Uterus (tissue), 4 donors: ENCODE results near the gene WNK1. TPM values are rescaled to one million over a fixed set of nuclear protein-coding genes. Genes with fewer than 3 reads are reported as not detected.
"Not testable (repeated sequence)": the region's sequence is repeated elsewhere in the genome, so short reads cannot be mapped to it uniquely, and the experiment has no call there.

ENCODE experiments used
- DNase-seq, 2 donors: peaks; one replicate each; pipeline ENCODE4 v3.0.0-alpha.2; 2019 to 2020
- H3K27ac ChIP-seq, 2 donors: fragments of 200-600 bp; sonication (generic); 1 replicate in 1 of 2; 2 replicates in 1 of 2; pipeline ENCODE4 v1.5.1; 2016 to 2018
- H3K27me3 ChIP-seq, 2 donors: fragments of 200-600 bp; sonication (generic); one replicate each; pipeline ENCODE4 v1.5.1; 2018 to 2019; ENCODE audit warnings: control low read depth in 1 of 2
- H3K36me3 ChIP-seq, 2 donors: fragments of 200-600 bp; sonication (generic); one replicate each; pipeline ENCODE4 v1.5.1; 2019; ENCODE audit warnings: control low read depth in 1 of 2
- H3K4me1 ChIP-seq, 2 donors: fragments of 200-600 bp; sonication (generic); one replicate each; pipeline ENCODE4 v1.5.1; 2018 to 2019; ENCODE audit warnings: control low read depth in 1 of 2
- H3K4me3 ChIP-seq, 2 donors: fragments of 200-600 bp; sonication (generic); 1 replicate in 1 of 2; 2 replicates in 1 of 2; pipeline ENCODE4 v1.5.1; 2018 to 2019; ENCODE audit warnings: mild to moderate bottlenecking in 1 of 2
- H3K9me3 ChIP-seq, 2 donors: fragments of 200-600 bp; sonication (generic); one replicate each; pipeline ENCODE4 v1.5.1; 2019; ENCODE audit warnings: control low read depth in 1 of 2
- POLR2A ChIP-seq, 2 donors: fragments of 450-650 bp; IDR thresholded peaks; one replicate each; pipeline ENCODE4 v1.6.1; 2016; ENCODE audit warnings: antibody characterized with exemption in 2 of 2, mild to moderate bottlenecking in 1 of 2, moderate library complexity in 1 of 2
- intact Hi-C: fragments of 100-400 bp; cut with DNase I; formaldehyde crosslinking; loops from one replicate; pipeline ENCODE4 v1.15.1; 2023; ENCODE audit warnings: low total_unique reads
- total RNA-seq, 4 donors: library from RNA; depleted of rRNA in 3 of 4; stranded (reverse); fragments of >200 nt in 3 of 4; gene quantifications; one replicate each; pipeline versions ENCODE4 v1.1.0 to v1.2.4, GENCODE V29; 2014 to 2023
- TF ChIP-seq, protein P1 (sequence below), 4 experiments: fragments of 200-600 bp in 2 of 4; fragments of 450-650 bp in 2 of 4; sonication (generic) in 2 of 4; IDR thresholded peaks; one replicate each; pipeline ENCODE4 v1.5.1; 2016 to 2019; ENCODE audit warnings: antibody characterized with exemption in 4 of 4, mild to moderate bottlenecking in 2 of 4, moderate library complexity in 1 of 4
- donor health status: DM: yes; HTN: yes; CAD: no.

The WNK1 gene
- total RNA-seq, 4 donors from 2014 or later: 57.1 to 208 (median 81.0) TPM

DNA sequence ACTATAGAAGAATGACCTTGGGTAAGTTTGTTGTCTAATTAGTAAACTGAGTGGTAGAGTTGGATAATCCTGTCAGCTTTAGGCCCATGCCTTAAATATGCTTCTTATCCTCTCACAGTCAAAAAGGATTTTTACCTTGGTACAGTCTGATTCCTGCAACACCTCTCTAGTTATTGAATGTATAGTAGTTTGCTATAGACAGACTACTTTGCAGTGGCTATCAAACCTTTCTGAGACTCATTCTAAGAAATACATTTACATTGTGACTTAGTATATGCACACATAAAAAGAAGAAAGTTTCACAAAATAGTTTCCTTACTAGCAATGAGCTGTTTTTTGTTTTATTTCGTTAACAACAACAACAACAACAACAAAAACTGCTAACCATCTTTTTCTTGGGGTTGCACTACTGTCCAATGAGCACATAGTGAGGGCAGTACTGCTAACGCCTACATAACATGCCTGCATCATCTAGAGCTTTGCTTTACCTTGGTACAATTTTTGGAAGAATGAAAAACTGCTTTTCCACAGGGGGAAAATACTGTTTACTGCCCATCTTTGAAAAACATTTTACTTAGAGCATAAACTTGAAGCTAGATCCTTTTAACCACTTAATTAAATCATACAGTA is 28.5 kb downstream of the WNK1 start:
- H3K4me1 ChIP-seq: peaks cover 0 to 14% of the 10 kb centered on the region in 2 donors
- no peak for DNase-seq

DNA sequence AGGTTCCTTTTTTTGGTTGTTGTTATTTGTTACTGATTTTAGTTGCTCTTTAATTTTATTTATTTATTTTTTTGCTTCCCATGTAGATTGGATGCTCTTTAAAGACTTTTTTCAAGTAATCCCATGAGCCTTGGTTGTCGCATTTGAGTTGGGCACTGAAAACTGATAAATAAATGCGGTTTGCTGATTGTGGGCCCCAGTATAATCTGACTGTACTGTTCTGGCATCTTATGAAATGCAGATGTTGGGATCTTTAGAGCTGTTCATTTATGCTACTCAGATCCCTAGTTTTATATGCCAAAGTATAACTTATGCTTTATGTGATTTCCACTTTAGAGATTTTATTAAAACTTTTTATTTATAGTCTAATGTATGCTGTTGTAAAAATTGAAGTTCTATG is 33.3 kb downstream of the WNK1 start:
- H3K9me3 ChIP-seq: no peaks in the 10 kb centered on the region
- TF ChIP-seq, protein P1, sequence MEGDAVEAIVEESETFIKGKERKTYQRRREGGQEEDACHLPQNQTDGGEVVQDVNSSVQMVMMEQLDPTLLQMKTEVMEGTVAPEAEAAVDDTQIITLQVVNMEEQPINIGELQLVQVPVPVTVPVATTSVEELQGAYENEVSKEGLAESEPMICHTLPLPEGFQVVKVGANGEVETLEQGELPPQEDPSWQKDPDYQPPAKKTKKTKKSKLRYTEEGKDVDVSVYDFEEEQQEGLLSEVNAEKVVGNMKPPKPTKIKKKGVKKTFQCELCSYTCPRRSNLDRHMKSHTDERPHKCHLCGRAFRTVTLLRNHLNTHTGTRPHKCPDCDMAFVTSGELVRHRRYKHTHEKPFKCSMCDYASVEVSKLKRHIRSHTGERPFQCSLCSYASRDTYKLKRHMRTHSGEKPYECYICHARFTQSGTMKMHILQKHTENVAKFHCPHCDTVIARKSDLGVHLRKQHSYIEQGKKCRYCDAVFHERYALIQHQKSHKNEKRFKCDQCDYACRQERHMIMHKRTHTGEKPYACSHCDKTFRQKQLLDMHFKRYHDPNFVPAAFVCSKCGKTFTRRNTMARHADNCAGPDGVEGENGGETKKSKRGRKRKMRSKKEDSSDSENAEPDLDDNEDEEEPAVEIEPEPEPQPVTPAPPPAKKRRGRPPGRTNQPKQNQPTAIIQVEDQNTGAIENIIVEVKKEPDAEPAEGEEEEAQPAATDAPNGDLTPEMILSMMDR (IDR thresholded peaks at IDR 0.05): no peak
- TF ChIP-seq POLR2A (IDR thresholded peaks at IDR 0.05): no peak
- intact Hi-C loops: no loop called here
- no peak overlapping the region for H3K27ac ChIP-seq
- no peaks in the 10 kb centered on the region for H3K27me3 ChIP-seq
- H3K36me3 ChIP-seq: no peaks in the 10 kb centered on the region
- DNase-seq: no peak
- H3K4me1 ChIP-seq: peaks cover 0 to 8% of the 10 kb centered on the region in 2 donors
- H3K4me3 ChIP-seq: no peak overlapping the region

More for the DNA sequence above, 28.5 kb downstream of the WNK1 start:
- no peaks in the 10 kb centered on the region for H3K36me3 ChIP-seq
- no peaks in the 10 kb centered on the region for H3K27me3 ChIP-seq
- no peak overlapping the region for H3K4me3 ChIP-seq
- no peak overlapping the region for H3K27ac ChIP-seq
- TF ChIP-seq, protein P1 (IDR thresholded peaks at IDR 0.05): no peak
- no peak for TF ChIP-seq POLR2A (IDR thresholded peaks at IDR 0.05)
- H3K9me3 ChIP-seq: no peaks in the 10 kb centered on the region
- intact Hi-C loops: no loop called here

DNA sequence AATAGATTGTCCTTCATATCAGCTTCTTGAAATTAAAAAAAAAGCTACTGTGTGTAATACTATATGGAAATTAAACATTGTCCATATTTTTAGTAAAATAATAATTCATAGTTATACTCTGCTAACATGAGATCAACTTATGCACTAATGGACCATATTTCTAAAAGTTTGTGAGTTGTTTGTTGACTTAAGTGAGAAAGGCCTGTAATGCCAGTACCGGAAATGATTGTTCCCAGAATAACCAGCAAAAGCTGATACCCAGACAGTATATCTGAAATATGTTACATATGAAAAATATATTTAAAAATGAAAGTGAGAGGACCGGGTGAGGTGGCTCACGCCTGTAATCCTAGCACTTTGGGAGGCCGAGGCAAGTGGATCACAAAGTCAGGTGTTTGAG is 35.9 kb downstream of the WNK1 start:
- Histone ChIP-seq H3K27ac (no peak overlapping the region), H3K9me3 (no peaks in the 10 kb centered on the region), H3K36me3 (no peaks in the 10 kb centered on the region), H3K4me1 (peaks cover 0 to 5% of the 10 kb centered on the region in 2 donors), H3K4me3 (no peak overlapping the region), H3K27me3 (no peaks in the 10 kb centered on the region)
- intact Hi-C loops: no loop called here
- DNase-seq: no peak
- TF ChIP-seq, protein P1 (IDR thresholded peaks at IDR 0.05): no peak
- TF ChIP-seq POLR2A (IDR thresholded peaks at IDR 0.05): no peak

DNA sequence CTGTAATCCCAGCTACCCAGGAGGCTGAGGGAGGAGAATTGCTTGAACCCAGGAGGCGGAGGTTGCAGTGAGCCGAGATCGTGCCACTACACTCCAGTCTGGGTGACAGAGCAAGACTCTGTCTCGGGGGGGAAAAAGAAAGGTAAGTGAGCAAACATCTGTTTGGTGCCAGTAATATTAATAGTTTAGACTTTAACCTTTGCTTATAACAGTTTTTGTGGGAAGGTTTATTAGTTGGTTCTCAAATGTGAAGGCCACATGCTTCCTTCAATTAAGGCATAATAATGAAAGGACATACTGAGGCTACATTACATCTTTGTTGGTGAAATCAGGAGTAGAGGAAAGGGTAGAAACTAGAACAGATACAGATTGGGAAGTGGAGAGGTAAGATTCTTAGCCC is 36.4 kb downstream of the WNK1 start:
- H3K27ac ChIP-seq, H3K9me3 ChIP-seq, H3K4me3 ChIP-seq, intact Hi-C loops, H3K4me1 ChIP-seq, DNase-seq, H3K27me3 ChIP-seq, H3K36me3 ChIP-seq: not testable (repeated sequence)

DNA sequence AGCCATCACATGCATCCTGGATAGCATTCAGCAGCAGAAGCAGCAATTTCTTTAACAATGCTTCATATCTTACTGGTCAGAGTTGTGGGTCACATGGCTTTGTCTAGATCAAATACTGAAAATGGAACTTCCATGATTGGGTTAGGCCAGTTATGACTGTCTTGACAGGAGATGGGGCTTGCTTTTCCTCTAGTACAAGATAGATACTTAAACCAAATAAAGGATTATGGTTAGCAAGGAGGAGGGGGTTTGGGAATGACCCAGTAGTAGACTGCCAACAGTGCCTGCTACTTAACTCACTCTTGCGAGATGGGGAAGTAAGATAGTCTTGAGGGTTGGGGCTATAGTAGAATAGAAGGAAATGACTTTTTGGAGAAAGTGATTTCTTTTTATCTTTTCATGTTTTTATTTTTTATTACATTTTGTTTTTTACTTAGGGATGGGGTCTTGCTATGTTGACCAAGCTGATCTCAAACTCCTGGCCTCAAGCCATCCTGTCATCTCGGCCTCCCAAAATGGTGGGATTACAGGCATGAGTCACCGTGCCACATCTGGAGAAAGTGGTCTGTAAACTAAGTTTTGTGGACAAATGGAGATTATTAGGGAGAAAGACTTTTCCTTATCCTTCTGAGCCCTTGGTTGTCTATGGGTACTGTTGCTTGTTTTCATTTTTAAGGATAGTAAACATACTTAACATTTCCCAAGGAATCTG is 37.6 kb downstream of the WNK1 start:
- Histone ChIP-seq H3K36me3 (no peaks in the 10 kb centered on the region), H3K4me3 (no peak overlapping the region), H3K27me3 (no peaks in the 10 kb centered on the region), H3K27ac (no peak overlapping the region), H3K9me3 (no peaks in the 10 kb centered on the region), H3K4me1 (peaks cover 0 to 5% of the 10 kb centered on the region in 2 donors)
- DNase-seq: no peak
- TF ChIP-seq POLR2A (IDR thresholded peaks at IDR 0.05): no peak
- TF ChIP-seq, protein P1 (IDR thresholded peaks at IDR 0.05): no peak
- intact Hi-C loops: no loop called here
